ENCODE results near the gene HSD17B7.
"Not testable (repeated sequence)": the region's sequence is repeated elsewhere in the genome, so short reads cannot be mapped to it uniquely, and the experiment has no call there.

HSD17B7 gene, protein sequence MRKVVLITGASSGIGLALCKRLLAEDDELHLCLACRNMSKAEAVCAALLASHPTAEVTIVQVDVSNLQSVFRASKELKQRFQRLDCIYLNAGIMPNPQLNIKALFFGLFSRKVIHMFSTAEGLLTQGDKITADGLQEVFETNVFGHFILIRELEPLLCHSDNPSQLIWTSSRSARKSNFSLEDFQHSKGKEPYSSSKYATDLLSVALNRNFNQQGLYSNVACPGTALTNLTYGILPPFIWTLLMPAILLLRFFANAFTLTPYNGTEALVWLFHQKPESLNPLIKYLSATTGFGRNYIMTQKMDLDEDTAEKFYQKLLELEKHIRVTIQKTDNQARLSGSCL

DNA sequence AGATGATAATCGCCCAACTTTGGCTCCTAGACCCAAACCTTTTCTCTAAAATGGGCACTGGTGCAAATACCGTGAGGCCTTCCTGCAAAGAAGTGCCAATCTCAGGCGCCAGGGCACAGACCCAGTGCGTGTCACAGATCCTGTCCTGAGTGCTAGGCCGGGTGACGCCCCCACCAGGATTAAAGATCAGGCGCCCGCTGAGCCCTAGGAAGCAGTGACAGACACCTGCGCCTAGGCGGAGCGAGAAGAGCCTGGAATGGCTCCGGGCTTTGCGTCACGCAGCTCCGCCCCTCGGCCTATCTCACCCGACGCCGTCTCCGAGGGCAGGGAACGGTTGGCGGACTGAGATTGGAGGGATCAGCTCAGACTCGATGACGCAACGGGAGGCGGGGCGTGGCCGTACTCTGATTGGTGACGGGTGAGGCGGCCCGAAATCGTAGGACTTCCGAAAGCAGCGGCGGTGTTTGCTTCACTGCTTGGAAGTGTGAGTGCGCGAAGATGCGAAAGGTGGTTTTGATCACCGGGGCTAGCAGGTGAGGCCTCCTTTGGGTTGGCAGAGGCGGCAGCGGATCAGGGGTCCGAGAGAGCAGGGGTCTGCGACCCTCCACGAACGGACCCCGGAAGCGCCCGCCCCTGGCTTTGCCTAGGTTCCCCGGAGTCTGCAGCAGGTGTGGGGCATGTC lies at the start of gene HSD17B7:
TSS of gene HSD17B7 (plus strand) at position 400 of the 682 bp plus-strand sequence. CDS start at position 499, 99 bp downstream.
- in situ Hi-C loops (cut with MboI; ENCODE audit: low sequenced_read_pairs): not testable (repeated sequence)

DNA sequence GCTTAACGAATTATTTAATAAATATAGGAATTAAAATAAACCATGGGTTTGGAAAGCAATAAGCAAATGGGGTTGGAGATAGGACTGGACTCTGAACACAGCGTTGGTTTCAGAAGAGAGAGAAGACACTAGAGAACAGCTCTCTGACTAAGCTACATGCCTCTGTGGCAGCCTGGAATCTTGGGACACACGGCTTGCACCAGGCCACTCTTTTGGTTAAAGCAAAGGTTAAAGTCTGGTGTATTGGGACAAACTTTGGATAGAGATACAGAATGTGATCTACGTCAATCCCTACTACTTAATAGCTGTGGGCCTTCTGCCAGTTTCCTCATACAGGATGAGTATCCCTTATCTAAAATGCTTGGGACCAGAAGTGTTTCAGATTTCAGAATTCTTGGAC lies 49.7 kb upstream of the HSD17B7 start:
- in situ Hi-C loops (cut with MboI; ENCODE audit: low sequenced_read_pairs): no loop called here

DNA sequence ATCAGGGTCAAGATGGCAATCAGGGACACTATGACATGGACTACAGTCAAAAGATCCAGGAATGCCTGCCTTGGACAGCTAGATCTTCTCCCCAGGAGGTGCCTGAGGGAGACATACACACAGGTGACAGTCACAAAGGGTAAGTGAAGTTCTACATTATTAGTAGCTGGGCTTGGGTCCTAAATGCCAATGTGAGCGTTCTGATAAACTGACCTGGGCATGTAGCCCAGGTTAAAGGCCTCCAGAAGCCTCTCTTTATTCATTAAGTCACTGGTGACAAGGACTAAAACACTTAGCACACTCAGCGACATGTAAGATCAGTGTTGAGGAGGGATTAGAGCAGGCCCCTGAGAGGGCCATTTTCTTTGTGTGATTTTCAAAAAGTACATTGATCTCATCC lies 48.9 kb upstream of the HSD17B7 start:
- in situ Hi-C loops (cut with MboI; ENCODE audit: low sequenced_read_pairs): no loop called here

DNA sequence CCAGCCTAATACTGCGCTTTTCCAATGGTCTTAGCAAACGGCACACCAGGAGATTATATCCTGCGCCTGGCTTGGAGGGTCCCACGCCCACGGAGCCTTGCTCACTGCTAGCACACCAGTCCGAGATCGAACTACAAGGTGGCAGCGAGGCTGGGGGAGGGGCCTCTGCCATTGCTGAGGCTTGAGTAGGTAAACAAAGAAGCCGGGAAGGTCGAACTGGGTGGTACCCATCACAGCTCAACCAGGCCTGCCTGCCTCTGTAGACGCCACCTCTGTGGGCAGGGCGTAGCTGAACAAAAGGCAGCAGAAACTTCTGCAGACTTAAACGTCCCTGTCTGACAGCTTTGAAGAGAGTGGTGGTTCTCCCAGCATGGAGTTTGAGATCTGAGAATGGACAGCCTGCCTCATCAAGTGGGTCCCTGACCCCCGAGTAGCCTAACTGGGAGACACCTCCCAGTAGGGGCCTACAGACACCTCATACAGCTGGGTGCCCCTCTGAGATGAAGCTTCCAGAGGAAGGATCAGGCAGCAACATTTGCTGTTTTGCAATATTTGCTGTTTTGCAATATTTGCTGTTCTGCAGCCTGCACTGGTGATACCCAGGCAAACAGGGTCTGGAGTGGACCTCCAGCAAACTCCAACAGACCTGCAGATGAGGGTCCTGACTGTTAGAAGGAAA lies 44.1 kb upstream of the HSD17B7 start:
- in situ Hi-C loops (cut with MboI; ENCODE audit: low sequenced_read_pairs): not testable (repeated sequence)

DNA sequence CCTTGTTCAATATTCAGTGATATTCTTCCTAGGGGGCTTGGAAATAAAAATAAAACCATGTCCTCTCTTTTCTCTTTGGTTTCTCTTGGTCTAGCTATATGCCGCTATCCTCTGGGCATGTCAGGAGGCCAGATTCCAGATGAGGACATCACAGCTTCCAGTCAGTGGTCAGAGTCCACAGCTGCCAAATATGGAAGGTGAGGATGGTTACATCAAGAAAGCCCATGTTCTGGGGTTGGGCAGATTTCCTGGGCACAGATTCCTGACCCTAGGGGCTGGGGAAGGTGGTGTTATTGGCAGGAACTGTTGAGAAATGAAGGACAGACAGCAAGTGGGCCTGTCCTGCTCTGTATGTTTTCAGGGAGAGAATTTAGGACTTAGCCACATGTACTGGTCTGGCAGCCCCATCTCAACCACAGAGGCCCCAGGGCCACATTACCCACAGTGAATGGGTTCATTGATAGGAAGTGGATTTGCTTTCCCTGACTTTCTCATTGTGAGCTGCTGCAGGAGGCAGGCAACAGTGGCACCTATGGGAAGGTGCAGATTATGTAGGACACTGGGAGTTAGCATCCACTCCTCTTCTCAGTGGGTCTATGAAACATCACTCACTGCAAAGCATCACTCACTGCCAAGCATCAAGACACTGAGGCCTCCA lies 37.4 kb upstream of the HSD17B7 start:
- in situ Hi-C loops (cut with MboI; ENCODE audit: low sequenced_read_pairs): no loop called here

DNA sequence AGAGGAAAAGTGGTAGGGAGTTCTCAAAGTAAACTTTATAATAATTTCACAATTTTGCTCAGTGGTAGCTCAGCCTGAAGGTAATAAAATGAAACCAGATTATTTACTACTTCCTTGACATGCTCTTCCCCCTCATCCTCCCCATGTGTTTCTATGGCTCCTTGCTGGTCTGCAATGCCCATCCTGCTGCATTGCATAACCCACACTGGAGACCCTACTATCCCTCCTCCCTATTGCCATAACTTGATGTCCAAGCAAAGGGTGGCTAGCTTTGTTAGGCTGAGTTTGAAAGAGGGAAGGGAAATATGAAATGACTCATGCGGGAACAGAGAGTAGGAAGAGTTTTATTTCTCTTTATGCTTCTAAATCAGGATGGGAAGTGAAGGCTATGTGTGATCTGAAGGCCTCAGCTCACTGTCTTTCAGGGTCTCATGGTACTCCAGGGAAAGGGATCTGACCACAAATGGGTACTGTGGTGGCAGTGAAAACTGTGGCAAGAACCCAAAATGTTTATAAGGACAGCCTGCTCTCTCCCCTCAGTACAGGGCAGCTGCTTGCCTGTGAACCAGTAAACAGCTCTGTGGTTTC lies 36.4 kb upstream of the HSD17B7 start:
- in situ Hi-C loops (cut with MboI; ENCODE audit: low sequenced_read_pairs): no loop called here

DNA sequence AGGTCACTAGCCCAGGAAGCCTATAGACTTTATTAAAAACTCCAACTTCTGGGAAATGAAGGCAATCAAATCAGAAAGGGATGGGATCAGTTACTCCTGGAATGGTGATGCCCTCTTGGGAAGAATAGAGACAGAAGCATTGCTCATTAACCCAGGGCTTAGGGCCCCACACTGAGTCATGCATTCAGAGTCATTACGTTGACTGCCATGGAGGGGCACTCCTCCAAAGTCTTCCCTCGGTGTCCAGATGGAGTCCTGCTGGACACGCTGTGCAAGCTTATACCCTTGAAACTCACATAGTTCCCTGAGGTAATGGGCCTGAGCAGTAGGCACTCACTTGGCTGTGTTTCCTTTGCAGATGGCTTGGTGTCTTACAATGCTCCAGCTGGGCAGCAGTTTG lies 35.2 kb upstream of the HSD17B7 start:
- in situ Hi-C loops (cut with MboI; ENCODE audit: low sequenced_read_pairs): no loop called here

DNA sequence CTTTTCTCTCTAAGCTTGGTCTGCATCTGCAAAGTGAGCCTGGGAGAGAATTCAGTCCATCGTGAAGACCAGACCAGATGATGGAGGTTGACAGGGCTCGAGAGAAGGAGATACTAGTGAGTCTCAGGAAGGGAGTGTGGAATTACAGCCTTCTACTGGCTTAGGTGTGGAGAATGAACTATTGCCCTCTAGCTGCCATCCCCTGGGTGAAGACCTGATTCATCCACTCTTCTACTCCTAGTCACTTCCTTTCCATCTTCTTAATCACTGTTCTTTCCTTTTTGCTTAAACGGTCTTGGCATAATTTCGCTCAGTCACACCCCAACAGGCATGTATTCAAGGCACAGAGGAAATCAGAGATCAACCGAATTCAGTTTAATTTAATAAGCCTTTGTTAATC lies 34.0 kb upstream of the HSD17B7 start:
- in situ Hi-C loops (cut with MboI; ENCODE audit: low sequenced_read_pairs): no loop called here

DNA sequence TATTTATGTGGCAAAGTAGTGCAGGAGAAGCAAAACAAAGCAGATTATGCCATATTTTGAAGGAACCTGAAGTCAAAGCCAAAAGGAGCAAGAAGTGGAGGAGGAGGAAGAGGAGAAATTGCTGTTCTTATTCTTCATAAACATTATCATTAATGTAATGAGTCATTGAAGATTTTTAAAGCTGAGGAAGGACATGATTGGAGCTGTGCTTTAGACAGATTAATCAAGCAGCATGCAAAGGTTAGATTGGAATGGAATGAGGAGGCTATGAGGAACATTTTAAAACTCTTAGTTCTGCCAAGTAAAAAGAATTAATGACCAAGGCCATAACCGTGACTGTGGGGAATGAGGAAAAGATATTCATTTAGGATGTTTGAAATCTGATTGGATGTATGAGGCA lies 33.0 kb upstream of the HSD17B7 start:
- in situ Hi-C loops (cut with MboI; ENCODE audit: low sequenced_read_pairs): no loop called here

DNA sequence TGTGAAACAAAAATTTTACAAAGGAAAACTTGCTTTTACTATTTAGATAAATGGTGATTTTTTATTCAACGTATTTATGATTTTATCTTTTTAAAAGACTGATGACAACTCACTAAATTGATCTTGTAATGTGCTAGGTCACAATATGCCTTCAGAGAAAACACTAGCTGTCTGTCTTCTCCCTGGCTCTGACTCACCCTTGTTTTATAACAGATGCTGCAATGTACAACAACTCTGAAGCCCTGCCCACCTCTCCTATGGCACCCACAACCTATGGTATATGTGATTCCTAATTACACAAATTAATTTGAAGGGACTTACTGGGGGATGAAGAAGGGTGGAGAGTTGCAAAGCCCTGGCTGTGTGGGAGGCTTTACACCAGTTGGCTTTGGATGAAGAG lies 24.7 kb upstream of the HSD17B7 start:
- in situ Hi-C loops (cut with MboI; ENCODE audit: low sequenced_read_pairs): no loop called here

DNA sequence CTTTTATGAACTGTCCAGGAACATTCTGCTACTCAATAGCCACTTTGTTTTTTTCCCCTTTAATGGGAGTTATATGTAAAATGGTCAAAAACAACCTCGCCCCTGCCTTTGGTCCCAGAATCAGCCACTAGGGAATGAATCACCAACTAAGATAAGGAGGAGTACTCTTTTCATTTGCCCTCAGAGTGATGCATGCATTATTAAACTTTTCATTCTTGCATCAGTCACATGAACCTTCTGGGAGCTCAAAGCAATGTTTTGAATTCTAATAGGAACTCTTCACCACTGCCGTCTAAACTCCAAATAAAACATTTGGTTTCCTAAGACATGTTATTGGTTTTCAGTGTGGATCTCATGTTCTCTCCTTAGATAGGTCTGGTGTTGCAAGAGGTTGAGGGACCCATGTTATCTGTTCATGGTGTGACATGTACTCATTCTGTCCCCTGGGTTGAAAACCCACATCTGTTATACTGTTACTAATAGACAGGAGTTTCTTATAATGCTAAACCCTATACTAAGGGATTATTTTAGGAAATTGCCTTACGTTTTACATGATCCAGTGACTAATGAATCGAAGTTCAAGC lies 17.8 kb upstream of the HSD17B7 start:
- in situ Hi-C loops (cut with MboI; ENCODE audit: low sequenced_read_pairs): no loop called here

DNA sequence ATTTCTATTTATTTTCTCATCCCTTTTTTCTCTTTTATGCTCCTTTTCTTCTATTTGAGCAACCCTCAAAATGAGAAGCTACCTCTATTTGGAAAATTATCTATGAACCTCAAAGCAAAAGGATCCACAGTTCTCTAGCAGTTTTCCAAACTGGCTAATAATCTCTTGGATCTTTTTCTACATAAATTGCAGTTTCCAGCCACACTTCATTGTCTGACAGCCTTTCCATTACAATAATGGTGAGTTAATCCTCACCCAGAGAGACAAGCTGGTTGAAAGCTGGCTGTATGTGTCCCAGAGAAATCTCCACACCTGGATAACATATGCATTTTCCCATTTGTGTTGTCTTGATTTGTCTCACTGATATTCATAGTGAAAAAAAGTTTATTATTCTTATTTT lies 16.5 kb upstream of the HSD17B7 start:
- in situ Hi-C loops (cut with MboI; ENCODE audit: low sequenced_read_pairs): no loop called here

DNA sequence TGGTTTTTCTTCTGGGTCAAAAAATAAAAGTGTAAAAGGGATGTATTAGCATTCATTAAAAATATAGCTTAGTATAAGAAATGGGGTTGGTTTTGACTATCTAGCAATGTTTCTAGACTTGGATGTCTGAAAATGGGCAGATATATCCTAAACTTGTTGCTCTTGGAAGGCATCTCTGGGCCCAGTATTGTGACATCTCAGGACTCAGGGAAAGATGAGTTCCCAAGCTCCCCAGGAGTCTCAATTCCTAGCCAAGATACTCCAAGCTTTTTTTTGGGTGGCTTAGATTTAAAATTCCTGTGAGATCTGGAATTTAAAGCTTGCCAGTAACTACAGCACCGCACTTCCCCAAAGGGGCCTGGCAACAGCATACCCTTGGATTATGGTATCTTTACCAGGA lies 11.5 kb upstream of the HSD17B7 start:
- in situ Hi-C loops (cut with MboI; ENCODE audit: low sequenced_read_pairs): no loop called here

DNA sequence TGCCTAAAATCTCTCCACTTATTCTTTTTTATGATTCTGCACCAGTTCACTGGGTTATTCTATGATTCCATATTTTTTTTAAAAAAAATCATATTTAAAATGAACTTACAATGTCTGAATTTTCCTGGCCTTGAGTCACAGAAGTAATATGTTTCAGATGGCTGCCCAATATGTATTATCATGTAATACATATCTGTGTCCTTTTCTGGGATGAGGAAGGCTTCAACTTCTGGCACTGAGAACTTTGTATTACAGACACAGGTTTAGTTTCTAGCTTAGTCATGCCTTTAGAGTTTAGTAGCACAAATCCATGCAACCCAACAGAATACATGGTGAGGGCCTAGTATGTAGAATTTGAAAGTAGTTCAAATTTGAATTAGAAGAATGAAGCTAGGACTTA lies 7.8 kb upstream of the HSD17B7 start:
- in situ Hi-C loops (cut with MboI; ENCODE audit: low sequenced_read_pairs): no loop called here

DNA sequence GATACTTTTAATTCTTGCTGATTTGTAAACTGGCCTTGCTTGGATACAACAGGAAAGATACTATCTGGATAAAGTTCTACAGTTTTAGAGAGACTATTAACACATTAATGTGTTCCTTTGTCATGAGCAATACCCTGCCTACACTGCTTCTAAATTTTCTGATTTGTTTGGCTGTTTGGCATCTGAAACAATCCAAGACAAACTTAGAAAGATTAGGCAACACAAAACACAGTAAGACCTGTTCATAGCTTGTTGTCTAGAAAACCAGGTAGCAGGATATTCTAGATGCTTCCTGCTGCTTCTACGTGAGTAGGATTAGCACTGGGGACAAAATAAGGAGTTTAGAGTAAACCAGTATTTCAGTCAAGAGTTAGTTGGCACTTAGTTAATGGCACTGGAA lies 5.6 kb upstream of the HSD17B7 start:
- in situ Hi-C loops (cut with MboI; ENCODE audit: low sequenced_read_pairs): not testable (repeated sequence)

DNA sequence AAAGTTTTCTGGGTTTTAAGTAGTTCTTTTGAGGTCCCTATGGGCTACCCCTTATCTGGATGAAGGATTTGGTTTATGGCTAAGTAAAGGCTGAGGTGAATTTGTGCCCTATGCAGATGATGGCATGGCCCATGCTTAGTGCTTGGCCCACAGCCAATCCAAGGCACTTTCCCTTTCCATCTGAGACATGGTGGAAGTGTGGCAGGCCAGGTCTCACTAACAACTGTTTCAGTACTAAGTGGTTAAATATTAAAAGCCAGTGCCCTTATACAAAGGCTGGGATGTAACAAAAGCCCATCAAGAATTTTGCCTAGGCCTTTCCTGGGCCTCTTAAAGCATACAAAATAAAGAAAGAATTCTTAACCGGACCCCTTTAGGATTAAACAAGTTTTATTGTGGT lies 1.7 kb upstream of the HSD17B7 start:
- in situ Hi-C loops (cut with MboI; ENCODE audit: low sequenced_read_pairs): not testable (repeated sequence)

DNA sequence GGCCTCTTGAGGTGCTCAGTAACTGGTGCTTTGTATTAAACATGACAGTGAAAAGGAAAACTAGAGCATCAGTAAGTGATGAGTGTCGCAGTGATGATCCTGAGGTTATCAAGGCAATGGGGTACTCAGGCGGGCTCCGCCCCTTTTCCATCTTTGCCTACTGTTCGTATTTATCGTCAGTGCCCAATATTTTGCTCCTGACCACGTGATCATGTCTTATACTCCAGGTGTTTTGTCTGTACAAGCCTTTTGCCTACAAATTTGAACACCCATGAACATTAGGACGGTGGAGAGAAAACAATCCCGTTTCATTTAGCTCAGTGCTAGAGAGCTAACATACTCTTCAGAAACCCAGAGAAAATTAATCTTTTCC lies 469 bp downstream of the HSD17B7 start:
- in situ Hi-C loops (cut with MboI; ENCODE audit: low sequenced_read_pairs): not testable (repeated sequence)

DNA sequence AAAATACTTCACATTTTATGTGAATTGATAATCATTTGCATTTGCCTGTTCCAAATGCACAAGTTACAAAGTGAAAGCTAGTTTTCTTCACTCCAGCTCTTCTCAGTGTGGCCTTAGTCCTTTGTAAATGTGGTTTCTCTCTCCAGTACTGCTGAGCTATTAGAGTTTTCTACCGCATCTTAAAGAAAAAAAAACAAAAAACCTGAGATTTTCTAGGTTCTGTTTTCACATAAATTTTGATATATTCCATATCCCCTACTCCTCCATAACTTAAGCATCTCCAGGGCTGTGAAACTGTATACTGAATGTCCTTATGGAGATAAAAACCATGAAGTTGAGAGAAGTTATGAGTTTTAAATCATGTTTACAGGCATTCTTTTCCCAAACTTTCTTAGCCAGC lies 3.8 kb downstream of the HSD17B7 start:
- in situ Hi-C loops (cut with MboI; ENCODE audit: low sequenced_read_pairs): not testable (repeated sequence)

DNA sequence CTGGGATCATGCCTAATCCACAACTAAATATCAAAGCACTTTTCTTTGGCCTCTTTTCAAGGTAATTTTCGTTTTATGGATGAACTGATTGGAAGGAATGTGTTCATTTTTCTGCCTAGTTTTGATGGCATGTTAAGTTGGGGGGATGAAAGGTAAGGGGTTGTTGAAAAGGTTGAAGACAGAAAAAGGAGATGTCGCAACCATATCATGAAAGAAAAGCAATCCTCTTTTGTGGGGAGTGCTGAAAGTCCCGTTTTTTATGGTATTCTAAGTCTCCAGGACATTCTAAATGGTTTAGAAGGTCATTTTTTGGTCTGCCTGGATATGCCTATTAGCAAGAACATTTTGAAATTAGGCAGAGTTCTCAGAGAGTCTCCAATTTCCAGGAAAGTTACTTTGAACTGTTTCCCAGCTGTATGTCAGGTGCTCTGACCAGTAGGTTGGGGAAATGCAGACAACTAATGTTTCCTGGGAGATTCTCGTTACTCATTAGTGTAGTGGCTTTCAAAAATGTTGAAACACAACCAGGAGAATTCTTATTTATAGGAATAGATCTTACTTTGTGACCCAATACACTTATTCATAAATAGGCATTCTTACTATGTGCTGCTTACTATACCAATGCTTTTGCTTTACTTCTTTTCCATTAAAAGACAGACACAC lies 6.2 kb downstream of the HSD17B7 start:
- in situ Hi-C loops (cut with MboI; ENCODE audit: low sequenced_read_pairs): not testable (repeated sequence)
